GM23248 (cell line): ENCODE measurements around the gene CTNNA2. TPM values are rescaled to one million over a fixed set of nuclear protein-coding genes. Genes with fewer than 3 reads are reported as not detected.
A peak's percentile ranks its signal among the peaks of the same experiment; 100 is the strongest.

Experiments used
- DNase-seq: peaks from one replicate; pipeline ENCODE4 v3.0.0-alpha.2; 2015
- H2AFZ ChIP-seq: fragments of 200-600 bp; sonication (generic); 2 replicates; pipeline ENCODE4 v1.6.1; 2016; ENCODE audit warnings: antibody characterized with exemption
- H3F3A ChIP-seq: fragments of 200-600 bp; sonication (generic); 2 replicates; pipeline ENCODE4 v1.6.1; 2016; ENCODE audit warnings: mild to moderate bottlenecking, antibody characterized with exemption, mixed run types; ENCODE audit not compliant: insufficient read depth
- H3K27ac ChIP-seq: fragments of 200-600 bp; sonication (generic); 2 replicates; pipeline ENCODE4 v1.5.1; 2016; ENCODE audit warnings: mild to moderate bottlenecking
- H3K27me3 ChIP-seq: fragments of 200-600 bp; sonication (generic); replicated peaks from 2 replicates; pipeline ENCODE4 v1.6.1; 2016; ENCODE audit warnings: mild to moderate bottlenecking; ENCODE audit not compliant: insufficient read depth
- H3K36me3 ChIP-seq: fragments of 200-600 bp; sonication (generic); 2 replicates; pipeline ENCODE4 v1.6.1; 2016; ENCODE audit warnings: low read depth, mild to moderate bottlenecking
- H3K4me1 ChIP-seq: fragments of 200-600 bp; sonication (generic); 2 replicates; pipeline ENCODE4 v1.6.1; 2016; ENCODE audit warnings: mild to moderate bottlenecking; ENCODE audit not compliant: insufficient read depth
- H3K4me2 ChIP-seq: fragments of 200-600 bp; sonication (generic); one replicate; pipeline ENCODE4 v1.6.1; 2016; ENCODE audit warnings: mild to moderate bottlenecking; ENCODE audit not compliant: unreplicated experiment
- H3K4me3 ChIP-seq: fragments of 200-600 bp; sonication (generic); 2 replicates; pipeline ENCODE4 v1.5.1; 2016; ENCODE audit warnings: mild to moderate bottlenecking
- H3K79me2 ChIP-seq: fragments of 200-600 bp; sonication (generic); 2 replicates; pipeline ENCODE4 v1.6.1; 2016; ENCODE audit warnings: mild to moderate bottlenecking; ENCODE audit not compliant: insufficient read depth
- H3K9ac ChIP-seq: fragments of 200-600 bp; sonication (generic); 2 replicates; pipeline ENCODE4 v1.6.1; 2016; ENCODE audit warnings: mild to moderate bottlenecking
- H3K9me2 ChIP-seq: fragments of 200-600 bp; sonication (generic); 2 replicates; pipeline ENCODE4 v1.6.1; 2016; ENCODE audit warnings: mixed run types, mild to moderate bottlenecking, moderate library complexity; ENCODE audit not compliant: insufficient read depth
- H3K9me3 ChIP-seq: fragments of 200-600 bp; sonication (generic); one replicate; pipeline ENCODE4 v1.6.1; 2017; ENCODE audit warnings: low read depth
- H4K20me1 ChIP-seq: fragments of 200-600 bp; sonication (generic); 2 replicates; pipeline ENCODE4 v1.6.0; 2016; ENCODE audit not compliant: insufficient read depth
- EZH2 ChIP-seq: fragments of 200-600 bp; sonication (generic); IDR thresholded peaks from 2 replicates; pipeline ENCODE4 v1.6.1; 2018; ENCODE audit warnings: antibody characterized with exemption, mild to moderate bottlenecking; ENCODE audit not compliant: insufficient read depth, poor library complexity, severe bottlenecking
- EZH2phosphoT487 ChIP-seq: fragments of 200-600 bp; sonication (generic); IDR thresholded peaks from 2 replicates; pipeline ENCODE4 v1.6.1; 2018; ENCODE audit warnings: antibody characterized with exemption, moderate library complexity, mild to moderate bottlenecking, low read depth; ENCODE audit not compliant: insufficient read depth
- WGBS, 2 experiments: methylation state at CpG; one replicate each; pipeline ENCODE4 v1.1.6; 2015 to 2017; ENCODE audit warnings: low lambda C conversion rate in 2 of 2, low coverage in 1 of 2; ENCODE audit errors: missing lambda C conversion rate in 2 of 2; 5-methylcytosine and 5-hydroxymethylcytosine counted together
- in situ Hi-C: fragments of 300-500 bp; cut with MboI; formaldehyde crosslinking; loops from 2 replicates; pipeline ENCODE4 v1.15.0; 2020
- polyA plus RNA-seq: library from polyadenylated mRNA; unstranded; fragments of >200 nt; fragmentation: Nextera tagmentation; extraction: Ambion mirVana; gene quantifications from 2 replicates; pipeline ENCODE4 v1.2.1, GENCODE V29; 2016
- total RNA-seq: library from RNA; depleted of rRNA; stranded (reverse); fragments of >200 nt; shearing (Covaris generic); gene quantifications from 2 replicates; pipeline ENCODE4 v1.2.3, GENCODE V29; 2014

CTNNA2 gene
- total and polyA plus RNA-seq, 2 experiments from 2014 or later: not detected

- in situ Hi-C loops: no loop called here
- Histone ChIP-seq H3K79me2 (no peaks in the 10 kb centered on the region), H3K9me2 (no peaks in the 10 kb centered on the region), H3K9ac (no peak overlapping the region), H3K36me3 (no peaks in the 10 kb centered on the region), H3K27ac (no peak overlapping the region), H4K20me1 (no peaks in the 10 kb centered on the region), H3K4me2 (no peak overlapping the region), H3K4me1 (no peaks in the 10 kb centered on the region), H3K27me3 (no peaks in the 10 kb centered on the region), H3F3A (no peaks in the 10 kb centered on the region), H3K9me3 (no peaks in the 10 kb centered on the region), H2AFZ (no peak overlapping the region), H3K4me3 (no peak overlapping the region)
- TF ChIP-seq EZH2: no peak
- TF ChIP-seq EZH2phosphoT487: no peak
- DNase-seq: no peak
- 27 to 83% methylated on average over 1 of the region's 1 CpG for WGBS, 2 experiments
These were observed 337.1 kb downstream of the CTNNA2 start for GRCh38 chr2:79849949-79850348.

- no peak for DNase-seq
- TF ChIP-seq EZH2phosphoT487 (no peak), EZH2 (no peak)
- H3K4me3 ChIP-seq: no peak overlapping the region
These were observed 338.1 kb downstream of the CTNNA2 start for GRCh38 chr2:79850912-79851311.

DNA sequence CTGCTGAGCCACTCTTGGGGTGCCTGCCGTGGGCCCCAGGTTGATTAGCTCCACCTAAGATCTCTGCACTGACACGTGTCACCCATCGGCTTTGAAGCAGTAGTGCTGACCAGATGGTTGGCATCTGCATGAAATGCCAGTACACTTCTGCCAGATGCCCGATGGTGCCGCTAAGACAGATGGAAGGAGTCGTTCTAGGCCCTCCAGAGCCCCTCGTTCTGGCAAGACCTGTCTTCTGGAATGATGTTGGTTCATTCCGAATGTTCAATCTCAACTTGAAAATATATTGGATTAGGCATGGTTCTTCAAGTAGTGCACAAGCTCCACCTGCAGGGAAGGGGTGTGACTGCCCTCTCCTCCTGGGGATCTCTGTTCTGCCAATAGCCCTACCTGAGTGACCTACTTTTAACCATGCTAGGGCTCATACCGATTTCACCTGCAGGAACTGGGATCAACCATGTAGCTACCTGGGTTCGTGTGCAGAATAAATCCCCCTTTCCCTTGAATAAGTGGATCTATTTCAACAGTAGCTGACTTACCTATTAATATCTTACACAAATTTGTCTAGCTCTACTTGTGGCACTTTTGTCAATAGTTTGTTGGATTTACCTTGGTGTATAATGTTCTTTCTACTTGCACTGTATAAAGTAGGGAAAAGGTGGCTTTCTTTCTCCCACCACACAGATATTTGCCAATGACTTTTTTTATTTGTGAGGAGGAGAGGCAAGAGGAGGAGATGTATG lies 342.6 kb downstream of the CTNNA2 start:
- no peaks in the 10 kb centered on the region for H3K4me1 ChIP-seq
- no peak overlapping the region for H3K4me3 ChIP-seq
- no peak overlapping the region for H3K9ac ChIP-seq
- peak; percentile 20 for DNase-seq
- H3F3A ChIP-seq: no peaks in the 10 kb centered on the region
- in situ Hi-C loops: no loop called here
- no peak overlapping the region for H3K4me2 ChIP-seq
- H3K9me3 ChIP-seq: no peaks in the 10 kb centered on the region
- WGBS, 2 experiments: 10 to 15% methylated on average over 10 of the region's 10 CpGs
- TF ChIP-seq EZH2phosphoT487 (no peak), EZH2 (no peak)
- H3K27ac ChIP-seq: no peak overlapping the region
- no peaks in the 10 kb centered on the region for H4K20me1 ChIP-seq
- H3K9me2 ChIP-seq: no peaks in the 10 kb centered on the region
- no peaks in the 10 kb centered on the region for H3K79me2 ChIP-seq
- H2AFZ ChIP-seq: no peak overlapping the region
- no peaks in the 10 kb centered on the region for H3K36me3 ChIP-seq
- no peaks in the 10 kb centered on the region for H3K27me3 ChIP-seq

More at GRCh38 chr2:79850912-79851311, 338.1 kb downstream of the CTNNA2 start:
- Histone ChIP-seq H3K4me1 (no peaks in the 10 kb centered on the region), H3K9me3 (no peaks in the 10 kb centered on the region), H3K27me3 (no peaks in the 10 kb centered on the region), H3K4me2 (no peak overlapping the region), H3K9me2 (no peaks in the 10 kb centered on the region), H3K36me3 (no peaks in the 10 kb centered on the region), H3K79me2 (no peaks in the 10 kb centered on the region), H3K9ac (no peak overlapping the region), H4K20me1 (no peaks in the 10 kb centered on the region), H3F3A (no peaks in the 10 kb centered on the region), H2AFZ (no peak overlapping the region), H3K27ac (no peak overlapping the region)
- in situ Hi-C loops: no loop called here

GRCh38 chr2:79857888-79858287 lies 345.0 kb downstream of the CTNNA2 start:
- H3K27me3 ChIP-seq: no peaks in the 10 kb centered on the region
- 68 to 75% methylated on average over 17 of the region's 17 CpGs for WGBS, 2 experiments
- H3K27ac ChIP-seq: no peak overlapping the region
- H3K4me3 ChIP-seq: no peak overlapping the region
- DNase-seq: no peak
- H4K20me1 ChIP-seq: no peaks in the 10 kb centered on the region
- no peak for TF ChIP-seq EZH2
- TF ChIP-seq EZH2phosphoT487: no peak
- H3K79me2 ChIP-seq: no peaks in the 10 kb centered on the region
- no peak overlapping the region for H3K4me2 ChIP-seq
- no peaks in the 10 kb centered on the region for H3K9me3 ChIP-seq
- in situ Hi-C loops: no loop called here
- no peaks in the 10 kb centered on the region for H3K36me3 ChIP-seq
- H3K9me2 ChIP-seq: no peaks in the 10 kb centered on the region
- H2AFZ ChIP-seq: no peak overlapping the region
- no peaks in the 10 kb centered on the region for H3K4me1 ChIP-seq
- H3K9ac ChIP-seq: no peak overlapping the region
- no peaks in the 10 kb centered on the region for H3F3A ChIP-seq
